Tibial nerve (tissue), 3 donors: ENCODE measurements around the gene REG4.
"Not testable (repeated sequence)": the region's sequence is repeated elsewhere in the genome, so short reads cannot be mapped to it uniquely, and the experiment has no call there.

Source experiments
- POLR2A ChIP-seq, 2 donors: fragments of 450-650 bp; IDR thresholded peaks; one replicate each; pipeline ENCODE4 v1.6.1; 2017; ENCODE audit warnings: antibody characterized with exemption in 2 of 2, mild to moderate bottlenecking in 2 of 2, moderate library complexity in 2 of 2
- TF ChIP-seq, protein P1 (sequence below), 5 experiments: fragments of 200-600 bp in 3 of 5; fragments of 450-650 bp in 2 of 5; sonication (generic) in 3 of 5; IDR thresholded peaks; one replicate each; pipeline ENCODE4 v1.5.1; 2016 to 2019; ENCODE audit warnings: antibody characterized with exemption in 5 of 5, mild to moderate bottlenecking in 3 of 5, moderate library complexity in 2 of 5

DNA sequence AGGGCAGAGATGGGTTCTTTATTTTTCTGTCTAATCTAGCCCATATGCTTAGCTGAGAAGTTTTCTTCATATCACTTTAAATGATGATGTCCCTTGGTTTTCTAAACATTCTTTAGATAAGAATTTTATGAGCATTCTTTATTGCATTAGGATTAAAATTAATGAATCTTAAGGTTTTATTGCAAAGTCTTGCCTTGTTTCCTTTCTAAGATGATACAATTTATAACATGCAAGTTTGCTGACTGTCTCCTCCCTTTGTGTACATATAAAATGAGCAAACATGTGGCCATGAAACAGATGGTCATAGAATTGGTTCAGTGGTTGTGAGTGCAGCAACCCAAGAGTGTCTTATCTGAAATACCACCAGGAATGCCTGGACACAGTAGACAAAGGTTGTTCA lies 17.7 kb upstream of the REG4 start:
- TF ChIP-seq POLR2A (IDR thresholded peaks at IDR 0.05): not testable (repeated sequence)
- TF ChIP-seq, protein P1, sequence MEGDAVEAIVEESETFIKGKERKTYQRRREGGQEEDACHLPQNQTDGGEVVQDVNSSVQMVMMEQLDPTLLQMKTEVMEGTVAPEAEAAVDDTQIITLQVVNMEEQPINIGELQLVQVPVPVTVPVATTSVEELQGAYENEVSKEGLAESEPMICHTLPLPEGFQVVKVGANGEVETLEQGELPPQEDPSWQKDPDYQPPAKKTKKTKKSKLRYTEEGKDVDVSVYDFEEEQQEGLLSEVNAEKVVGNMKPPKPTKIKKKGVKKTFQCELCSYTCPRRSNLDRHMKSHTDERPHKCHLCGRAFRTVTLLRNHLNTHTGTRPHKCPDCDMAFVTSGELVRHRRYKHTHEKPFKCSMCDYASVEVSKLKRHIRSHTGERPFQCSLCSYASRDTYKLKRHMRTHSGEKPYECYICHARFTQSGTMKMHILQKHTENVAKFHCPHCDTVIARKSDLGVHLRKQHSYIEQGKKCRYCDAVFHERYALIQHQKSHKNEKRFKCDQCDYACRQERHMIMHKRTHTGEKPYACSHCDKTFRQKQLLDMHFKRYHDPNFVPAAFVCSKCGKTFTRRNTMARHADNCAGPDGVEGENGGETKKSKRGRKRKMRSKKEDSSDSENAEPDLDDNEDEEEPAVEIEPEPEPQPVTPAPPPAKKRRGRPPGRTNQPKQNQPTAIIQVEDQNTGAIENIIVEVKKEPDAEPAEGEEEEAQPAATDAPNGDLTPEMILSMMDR (IDR thresholded peaks at IDR 0.05): not testable (repeated sequence)
